ENCODE results near the gene C3orf18.

- TF ChIP-seq CTCF (IDR thresholded peaks at IDR 0.05; ENCODE audit: low read depth, low read length): no peak
- no peak for TF ChIP-seq EZH2phosphoT487 (IDR thresholded peaks at IDR 0.05; ENCODE audit: low read depth)
Measured at GRCh38 chr3:50575372-50575771, 7.8 kb upstream of the C3orf18 start.
